Measurements from ENCODE around the gene FSTL5.

GRCh38 chr4:161522031-161522430 lies 641.8 kb downstream of the FSTL5 start:
- TF ChIP-seq ETS1 (IDR thresholded peaks at IDR 0.05), result no peak
- TF ChIP-seq ZNF462 (CRISPR knock-in tag; IDR thresholded peaks at IDR 0.05), result no peak
- no peak for TF ChIP-seq CTCF (conservative IDR thresholded peaks at IDR 0.05; ENCODE audit: low read depth in 2 of 2)
- TF ChIP-seq POLR2AphosphoS5 (IDR thresholded peaks at IDR 0.05; ENCODE audit: low read depth), result no peak
- TF ChIP-seq JUNB (IDR thresholded peaks at IDR 0.05; ENCODE audit: unreplicated experiment), result no peak
